ENCODE data around the gene EPC1.
"Not testable (repeated sequence)": the region's sequence is repeated elsewhere in the genome, so short reads cannot be mapped to it uniquely, and the experiment has no call there.

Gene EPC1

DNA sequence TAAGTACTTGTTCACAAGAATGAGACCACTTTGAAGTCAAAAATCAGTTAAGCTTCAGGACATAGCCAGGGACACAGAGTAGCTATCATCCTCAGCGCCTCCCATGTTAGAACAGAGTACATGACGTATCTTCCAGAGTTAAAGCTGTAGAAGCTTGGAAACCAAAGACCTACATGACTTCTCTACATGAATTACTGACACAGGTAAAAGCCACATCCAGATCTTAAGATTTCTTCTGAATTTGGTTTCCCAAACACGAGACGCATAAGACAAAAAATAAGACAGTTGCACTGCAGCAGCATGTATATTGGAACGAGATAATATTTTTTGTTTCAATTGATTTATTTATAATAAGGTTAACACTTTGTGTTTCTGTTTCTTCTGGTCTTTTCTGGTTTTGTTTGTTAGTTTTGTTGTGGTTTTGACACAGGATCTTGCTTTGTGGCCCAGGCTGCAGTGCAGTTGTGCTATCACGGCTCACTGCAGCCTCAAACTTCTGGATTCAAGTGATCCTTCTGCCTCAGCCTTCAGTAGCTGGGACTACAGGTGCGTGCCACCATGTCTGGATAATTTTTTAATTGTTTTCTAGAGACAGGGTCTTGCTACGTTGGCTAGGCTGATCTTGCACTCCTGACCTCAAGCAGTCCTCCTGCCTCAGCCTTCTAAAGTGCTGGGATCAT, 10.2 kb upstream of the EPC1 start:
- TF ChIP-seq, protein P1, sequence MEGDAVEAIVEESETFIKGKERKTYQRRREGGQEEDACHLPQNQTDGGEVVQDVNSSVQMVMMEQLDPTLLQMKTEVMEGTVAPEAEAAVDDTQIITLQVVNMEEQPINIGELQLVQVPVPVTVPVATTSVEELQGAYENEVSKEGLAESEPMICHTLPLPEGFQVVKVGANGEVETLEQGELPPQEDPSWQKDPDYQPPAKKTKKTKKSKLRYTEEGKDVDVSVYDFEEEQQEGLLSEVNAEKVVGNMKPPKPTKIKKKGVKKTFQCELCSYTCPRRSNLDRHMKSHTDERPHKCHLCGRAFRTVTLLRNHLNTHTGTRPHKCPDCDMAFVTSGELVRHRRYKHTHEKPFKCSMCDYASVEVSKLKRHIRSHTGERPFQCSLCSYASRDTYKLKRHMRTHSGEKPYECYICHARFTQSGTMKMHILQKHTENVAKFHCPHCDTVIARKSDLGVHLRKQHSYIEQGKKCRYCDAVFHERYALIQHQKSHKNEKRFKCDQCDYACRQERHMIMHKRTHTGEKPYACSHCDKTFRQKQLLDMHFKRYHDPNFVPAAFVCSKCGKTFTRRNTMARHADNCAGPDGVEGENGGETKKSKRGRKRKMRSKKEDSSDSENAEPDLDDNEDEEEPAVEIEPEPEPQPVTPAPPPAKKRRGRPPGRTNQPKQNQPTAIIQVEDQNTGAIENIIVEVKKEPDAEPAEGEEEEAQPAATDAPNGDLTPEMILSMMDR (conservative IDR thresholded peaks at IDR 0.05; ENCODE audit: low read length), result no peak
- no peak overlapping the region for H3K4me3 ChIP-seq (ENCODE audit: low read length)
- no peak for DNase-seq (ENCODE audit: low read depth)

DNA sequence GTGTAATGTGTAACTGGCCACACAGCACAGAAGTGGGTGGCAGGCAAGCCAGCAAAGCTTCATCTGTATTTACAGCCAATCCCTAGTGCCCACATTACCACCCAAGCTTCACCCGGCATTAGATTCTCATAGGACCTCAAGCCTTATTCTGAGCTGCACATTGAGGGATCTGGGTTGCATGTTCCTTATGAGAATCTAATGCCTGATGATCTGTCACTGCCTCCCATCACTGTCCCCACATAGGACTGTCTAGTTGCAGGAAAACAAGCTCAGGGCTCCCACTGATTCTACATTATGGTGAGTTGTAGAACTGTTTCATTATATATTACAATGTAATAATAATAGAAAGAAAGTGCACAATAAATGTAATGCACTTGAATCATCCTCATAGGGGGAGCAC, 7.7 kb upstream of the EPC1 start:
- not testable (repeated sequence) for DNase-seq (ENCODE audit: low read depth); H3K4me3 ChIP-seq (ENCODE audit: low read length)

DNA sequence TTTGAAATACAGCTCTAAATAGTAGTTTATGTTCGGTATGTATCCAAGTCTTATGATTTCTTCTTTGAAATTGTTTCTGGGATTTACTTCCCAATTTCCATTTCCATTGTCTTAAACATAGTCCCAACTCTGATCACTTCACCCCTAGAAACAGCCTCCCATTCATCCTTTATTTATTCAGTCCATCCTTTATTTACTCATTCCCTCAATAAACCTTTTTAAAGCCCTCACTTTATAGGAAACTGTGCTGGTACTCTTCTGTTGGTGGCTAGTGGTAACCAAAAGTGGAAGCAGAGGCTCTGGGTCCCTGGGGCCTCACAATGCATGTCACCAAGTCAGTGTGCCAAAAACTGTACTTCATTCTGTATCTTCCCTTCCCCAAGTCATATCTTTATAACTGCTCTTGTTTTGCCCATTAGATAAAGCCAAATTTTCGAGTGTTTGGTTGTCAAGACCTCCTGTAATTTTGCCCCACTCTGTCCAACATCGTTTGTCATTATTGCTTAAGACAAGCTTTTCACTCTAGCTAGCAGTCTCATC, 3.9 kb upstream of the EPC1 start:
- no peak overlapping the region for H3K4me3 ChIP-seq (ENCODE audit: low read length)
- TF ChIP-seq, protein P1 (conservative IDR thresholded peaks at IDR 0.05; ENCODE audit: low read length), result no peak
- no peak for DNase-seq (ENCODE audit: low read depth)

DNA sequence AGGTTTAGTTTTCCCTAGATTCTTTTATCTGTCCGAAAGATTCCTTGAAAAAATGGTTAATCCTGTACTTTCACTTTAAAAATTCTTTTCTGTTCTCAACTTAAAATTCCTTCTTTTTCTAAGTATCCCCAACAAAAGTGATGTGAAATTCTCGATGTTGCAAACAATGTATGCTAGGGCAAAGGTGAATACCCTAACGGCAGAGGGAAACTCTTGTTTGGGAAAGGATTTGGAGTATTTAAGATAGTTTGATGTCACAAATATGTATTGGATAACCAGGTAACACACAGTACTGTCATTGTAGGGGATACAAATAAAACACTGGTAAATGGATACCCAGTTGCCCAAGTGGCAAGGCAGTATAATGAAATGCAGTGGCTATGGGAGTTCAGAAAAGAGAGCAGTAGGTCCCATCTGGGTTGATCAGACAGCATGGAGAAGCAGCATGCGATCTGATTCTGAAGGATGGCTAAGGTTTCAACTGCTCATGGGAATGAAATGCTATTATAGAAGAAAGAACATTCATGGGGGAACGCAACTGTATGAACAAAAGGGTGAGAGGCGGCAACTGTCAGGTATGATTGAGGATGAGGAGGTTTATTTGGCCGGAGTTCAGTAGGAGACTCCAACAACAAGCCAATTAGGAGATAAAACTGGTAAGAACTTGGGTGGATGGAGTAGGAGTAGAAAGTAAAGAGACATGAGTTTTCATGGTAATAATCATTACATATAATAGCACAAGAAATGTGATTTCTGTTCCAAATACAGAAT, 3.2 kb upstream of the EPC1 start:
- DNase-seq (ENCODE audit: low read depth), result no peak
- no peak overlapping the region for H3K4me3 ChIP-seq (ENCODE audit: low read length)
- TF ChIP-seq, protein P1 (conservative IDR thresholded peaks at IDR 0.05; ENCODE audit: low read length), result no peak

GRCh38 chr10:32349199-32349585, 2.2 kb upstream of the EPC1 start:
- TF ChIP-seq, protein P1 (conservative IDR thresholded peaks at IDR 0.05; ENCODE audit: low read length), result no peak
- DNase-seq (ENCODE audit: low read depth), result no peak
- no peak overlapping the region for H3K4me3 ChIP-seq (ENCODE audit: low read length)

DNA sequence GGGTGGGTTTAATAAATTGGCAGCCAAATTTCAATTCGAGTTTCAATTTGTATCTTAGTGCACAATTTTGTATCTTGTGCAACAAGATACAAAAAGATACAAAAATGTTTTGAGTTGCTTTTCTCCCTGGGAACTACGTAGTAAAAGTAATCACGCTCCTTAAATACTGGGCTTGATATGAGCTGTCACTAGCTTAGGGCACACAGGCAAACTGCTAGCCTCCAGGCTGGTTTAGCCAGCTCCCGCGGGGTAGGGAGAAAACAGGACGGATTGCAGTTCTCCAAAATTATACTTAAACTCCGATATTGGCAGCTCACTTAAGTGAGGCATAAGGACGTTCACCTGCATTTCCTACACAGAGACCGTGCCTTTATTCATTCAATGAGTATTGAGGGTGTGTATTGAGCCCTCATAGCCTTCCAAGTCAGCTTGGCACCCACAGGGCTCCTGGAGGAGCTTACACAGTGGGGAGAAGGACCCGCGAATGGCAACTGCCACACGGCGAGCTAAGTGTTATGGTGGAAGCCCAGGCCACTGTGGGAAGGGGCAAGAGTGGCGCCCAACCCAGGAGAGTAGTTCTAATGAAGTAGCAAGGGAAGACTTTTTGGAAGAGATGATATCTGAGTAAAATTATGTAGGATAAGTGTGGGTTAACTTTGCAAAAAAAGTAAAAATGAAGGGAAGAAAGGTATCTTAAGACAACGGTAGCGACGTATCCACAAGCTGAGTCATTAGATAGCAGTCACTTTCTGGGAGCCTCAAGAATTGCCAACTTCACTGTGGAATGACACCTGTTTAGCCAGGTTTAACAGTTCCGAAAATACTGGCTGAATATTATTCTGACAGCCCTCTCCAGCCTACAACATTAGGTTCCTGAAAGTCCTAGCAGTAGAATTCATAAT, 1.6 kb upstream of the EPC1 start:
- DNase-seq (ENCODE audit: low read depth), result no peak
- TF ChIP-seq, protein P1 (conservative IDR thresholded peaks at IDR 0.05; ENCODE audit: low read length), result no peak
- no peak overlapping the region for H3K4me3 ChIP-seq (ENCODE audit: low read length)

DNA sequence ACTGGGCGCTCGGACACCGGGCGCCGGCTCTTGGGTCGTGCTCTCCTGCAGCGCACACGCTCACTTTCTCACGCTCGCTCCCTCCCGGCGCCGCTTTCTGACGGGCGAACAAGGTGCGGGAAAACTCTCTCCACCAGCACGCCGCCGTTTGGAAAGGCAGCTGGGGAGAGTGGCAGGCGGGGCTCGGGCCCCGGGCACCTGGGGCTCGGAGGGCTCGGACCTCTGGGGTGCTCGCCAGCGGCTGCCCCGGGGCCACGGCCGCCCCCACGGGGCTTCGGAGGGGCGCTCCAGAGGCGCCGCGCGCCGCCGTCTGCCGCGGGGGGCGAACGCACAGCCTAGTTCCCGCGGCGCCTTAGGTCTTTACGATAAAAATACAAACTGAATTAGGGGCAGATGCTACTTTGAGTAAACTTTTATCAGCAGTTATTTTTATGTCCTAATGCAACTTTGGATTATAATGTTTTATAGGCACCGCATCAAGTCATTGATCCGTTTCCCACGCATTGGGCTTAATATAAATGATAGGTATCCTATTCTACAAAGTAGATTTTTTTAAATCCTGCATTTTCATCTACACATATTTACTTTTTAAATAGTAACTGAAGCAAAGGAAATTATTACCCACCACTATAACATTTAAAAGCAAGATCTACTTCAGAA, 535 bp upstream of the EPC1 start:
- TF ChIP-seq, protein P1 (conservative IDR thresholded peaks at IDR 0.05; ENCODE audit: low read length), result no peak
- no peak for DNase-seq (ENCODE audit: low read depth)

More for the DNA sequence above, 535 bp upstream of the EPC1 start:
- peak overlapping the region; percentile 94 for H3K4me3 ChIP-seq (ENCODE audit: low read length)

Measured in AG10803 (cell line).